PC-9 (cell line): ENCODE measurements around the gene PGBD4. TPM values are rescaled to one million over a fixed set of nuclear protein-coding genes. Genes with fewer than 3 reads are reported as not detected.

Experiments used
- Bru-seq: library from RNA; stranded (reverse); fragments of 400-500 nt; gene quantifications from one replicate; lab custom pipeline; 2021; lab: Mats Ljungman, UMichigan
- BruChase-seq, 2 experiments: library from RNA; stranded (reverse); fragments of 400-500 nt; gene quantifications; one replicate each; lab custom pipeline; 2021; lab: Mats Ljungman, UMichigan
- BruUV-seq: library from RNA; stranded (reverse); fragments of 400-500 nt; replicated peaks from 2 replicates; lab custom pipeline; 2021; lab: Mats Ljungman, UMichigan
- CTCF ChIA-PET: fragments of 300-600 bp; sonication (Branson Sonifier 250); formaldehyde crosslinking; loops from one replicate; lab custom pipeline; 2022; ENCODE audit warnings: antibody characterized with exemption; lab: Charles Lee
- POLR2A ChIA-PET: fragments of 300-600 bp; sonication (Branson Sonifier 250); formaldehyde crosslinking; loops from one replicate; lab custom pipeline; 2022; ENCODE audit warnings: antibody characterized with exemption; ENCODE audit not compliant: unreplicated experiment; lab: Charles Lee
- DNase-seq, 2 experiments: peaks; one replicate each; pipeline versions ENCODE4 v3.0.0 to v3.0.0-alpha.2; 2015 to 2022; ENCODE audit warnings: mixed read lengths in 1 of 2
- H2AFZ ChIP-seq: fragments of 200-600 bp; sonication (generic); 2 replicates; pipeline ENCODE4 v1.8.1; 2017; ENCODE audit warnings: antibody characterized with exemption
- H3F3A ChIP-seq: fragments of 200-600 bp; sonication (generic); 2 replicates; pipeline ENCODE4 v1.8.1; 2017; ENCODE audit warnings: antibody characterized with exemption, mild to moderate bottlenecking, low read depth; ENCODE audit not compliant: insufficient read depth
- H3K27ac ChIP-seq: fragments of 200-600 bp; sonication (generic); 2 replicates; pipeline ENCODE4 v1.6.1; 2016; ENCODE audit warnings: mixed run types
- H3K27me3 ChIP-seq: fragments of 200-600 bp; sonication (generic); 2 replicates; pipeline ENCODE4 v1.6.1; 2016; ENCODE audit warnings: low read depth, mixed run types; ENCODE audit not compliant: insufficient read depth
- H3K36me3 ChIP-seq: fragments of 200-600 bp; sonication (generic); 2 replicates; pipeline ENCODE4 v1.6.1; 2016; ENCODE audit warnings: low read depth, mixed run types
- H3K4me1 ChIP-seq: fragments of 200-600 bp; sonication (generic); replicated peaks from 2 replicates; pipeline ENCODE4 v1.6.1; 2016; ENCODE audit warnings: mixed run types; ENCODE audit not compliant: insufficient read depth
- H3K4me2 ChIP-seq: fragments of 200-600 bp; sonication (generic); 2 replicates; pipeline ENCODE4 v1.6.1; 2017; ENCODE audit warnings: mixed run types
- H3K4me3 ChIP-seq: fragments of 200-600 bp; sonication (generic); 2 replicates; pipeline ENCODE4 v1.6.1; 2016; ENCODE audit warnings: mixed run types
- H3K79me2 ChIP-seq: fragments of 200-600 bp; sonication (generic); 2 replicates; pipeline ENCODE4 v1.6.1; 2017; ENCODE audit warnings: low read depth, mixed run types
- H3K9me2 ChIP-seq: fragments of 200-600 bp; sonication (generic); 2 replicates; pipeline ENCODE4 v1.8.1; 2017; ENCODE audit warnings: mild to moderate bottlenecking; ENCODE audit not compliant: insufficient read depth
- H3K9me3 ChIP-seq: fragments of 200-600 bp; sonication (generic); 2 replicates; pipeline ENCODE4 v1.8.1; 2016; ENCODE audit warnings: low read depth; ENCODE audit not compliant: insufficient read depth
- H4K20me1 ChIP-seq: fragments of 200-600 bp; sonication (generic); 2 replicates; pipeline ENCODE4 v1.8.1; 2017; ENCODE audit not compliant: insufficient read depth
- CTCF ChIP-seq: fragments of 200-600 bp; sonication (generic); conservative IDR thresholded peaks from 2 replicates; pipeline ENCODE4 v1.6.1; 2017; ENCODE audit warnings: mixed run types, antibody characterized with exemption, mild to moderate bottlenecking, moderate library complexity
- EZH2 ChIP-seq: fragments of 200-600 bp; sonication (generic); IDR thresholded peaks from 2 replicates; pipeline ENCODE4 v1.8.0; 2017; ENCODE audit warnings: antibody characterized with exemption, low read depth
- intact Hi-C: fragments of 100-400 bp; cut with micrococcal nuclease; formaldehyde crosslinking; loops from one replicate; pipeline ENCODE4 v1.10.0; 2022; ENCODE audit not compliant: unreplicated experiment
- long read RNA-seq: library from polyadenylated mRNA; stranded (forward); transcript quantifications from one replicate; pipeline ENCODE4 v2.0.0, GENCODE V29; 2022
- total RNA-seq: library from RNA; stranded (reverse); gene quantifications from 2 replicates; pipeline ENCODE4 v1.2.3, GENCODE V29; 2021

The PGBD4 gene
- total RNA-seq (1.8 and 2.0 TPM in 2 replicates), Bru-seq, nascent RNA (percentile 56 among the genes with signal in this experiment), BruChase-seq, experiment 1, labeled RNA remaining after a 2-hour chase (percentile 61 among the genes with signal in this experiment), BruChase-seq, experiment 2, labeled RNA remaining after a 6-hour chase (percentile 59 among the genes with signal in this experiment)
- long read RNA-seq: 0 reads

- BruUV-seq: TSS peak; percentile 50
- Histone ChIP-seq H3K27ac (peak within 1 kb of the TSS; percentile 65), H3K79me2 (peaks cover 43% of the 10 kb centered on the region), H3K27me3 (no peaks in the 10 kb centered on the region), H4K20me1 (no peaks in the 10 kb centered on the region), H3F3A (no peaks in the 10 kb centered on the region), H3K9me3 (no peaks in the 10 kb centered on the region), H3K4me3 (peak within 1 kb of the TSS; percentile 70), H2AFZ (peak within 1 kb of the TSS; percentile 95), H3K9me2 (no peaks in the 10 kb centered on the region), H3K4me2 (peak within 1 kb of the TSS; percentile 88), H3K4me1 (peaks cover 19% of the 10 kb centered on the region), H3K36me3 (no peaks in the 10 kb centered on the region)
- no peak for TF ChIP-seq EZH2
- no peak for TF ChIP-seq CTCF
- ChIA-PET CTCF (interaction anchor here (0.6 to 1.4 kb wide), 2 partner anchors 8 to 39 kb away, joined by 3 to 4 read pairs; no protein-coding TSS in a partner anchor), POLR2A (interaction anchor here (0.5 kb wide), 1 partner anchor 217 kb away, joined by 7 read pairs; no protein-coding TSS in a partner anchor)
- intact Hi-C loops: loop anchor here (1.0 to 10.0 kb wide), 5 partner anchors 109 to 823 kb away; partner anchors contain the start of genes EMC4, KATNBL1, LPCAT4 and SLC12A6
- DNase-seq: peak; percentile 92 to 96
Observed at GRCh38 chr15:34101366-34102174, at the start of gene PGBD4, which contains the start of gene EMC7. TSS of gene PGBD4 (plus strand) at chr15:34102083. CDS start at chr15:34102532, 449 bp downstream. TSS of gene EMC7 (minus strand) at chr15:34101862. CDS start at chr15:34101839, 23 bp downstream.

- Histone ChIP-seq H3K4me3 (no peak overlapping the region), H3K79me2 (no peaks in the 10 kb centered on the region), H3K27ac (no peak overlapping the region), H3F3A (peaks cover 4% of the 10 kb centered on the region; the same call in 1 of the 2 replicates), H3K4me1 (peaks cover 5% of the 10 kb centered on the region), H3K9me2 (no peaks in the 10 kb centered on the region), H2AFZ (no peak overlapping the region), H3K27me3 (no peaks in the 10 kb centered on the region), H3K9me3 (no peaks in the 10 kb centered on the region), H4K20me1 (no peaks in the 10 kb centered on the region), H3K36me3 (no peaks in the 10 kb centered on the region), H3K4me2 (no peak overlapping the region)
- CTCF ChIA-PET: no interaction called here
- BruUV-seq: no TSS peak
- no peak for DNase-seq
- no peak for TF ChIP-seq CTCF
- no peak for TF ChIP-seq EZH2
- intact Hi-C loops: no loop called here
- POLR2A ChIA-PET: no interaction called here
Observed at GRCh38 chr15:34054081-34054707, 47.7 kb upstream of the PGBD4 start.
